DOHH2 (cell line): Measurements from ENCODE around the gene FXYD7.

ENCODE experiments used
- H3F3A ChIP-seq: fragments of 200-600 bp; sonication (generic), shearing (Covaris generic); 2 replicates; pipeline ENCODE4 v1.6.0; 2016; ENCODE audit warnings: antibody characterized with exemption, mild to moderate bottlenecking; ENCODE audit not compliant: control insufficient read depth, insufficient read depth
- H3K27ac ChIP-seq: fragments of 200-600 bp; sonication (generic); 2 replicates; pipeline ENCODE4 v1.5.1; 2014; ENCODE audit warnings: low read depth, mild to moderate bottlenecking, low read length, moderate library complexity
- H3K27me3 ChIP-seq: fragments of 200-600 bp; sonication (generic); 2 replicates; pipeline ENCODE4 v1.6.1; 2014; ENCODE audit warnings: mild to moderate bottlenecking, low read length, mixed read lengths; ENCODE audit not compliant: control insufficient read depth
- H3K36me3 ChIP-seq: fragments of 200-600 bp; sonication (generic); 2 replicates; pipeline ENCODE4 v1.6.1; 2014; ENCODE audit warnings: mild to moderate bottlenecking, low read length, moderate library complexity, mixed read lengths; ENCODE audit not compliant: control insufficient read depth
- H3K4me1 ChIP-seq: fragments of 200-600 bp; sonication (generic); 2 replicates; pipeline ENCODE4 v1.6.1; 2014; ENCODE audit warnings: mild to moderate bottlenecking, low read length, mixed read lengths; ENCODE audit not compliant: control insufficient read depth
- H3K4me2 ChIP-seq: fragments of 200-600 bp; sonication (generic); 2 replicates; pipeline ENCODE4 v1.6.0; 2014; ENCODE audit warnings: mild to moderate bottlenecking, low read length, moderate library complexity
- H3K4me3 ChIP-seq: fragments of 200-600 bp; sonication (generic); 2 replicates; pipeline ENCODE4 v1.5.1; 2014; ENCODE audit warnings: mild to moderate bottlenecking, low read length, mixed read lengths
- H3K79me2 ChIP-seq: fragments of 200-600 bp; sonication (generic); 2 replicates; pipeline ENCODE4 v1.6.1; 2014; ENCODE audit warnings: mild to moderate bottlenecking, low read length, mixed read lengths; ENCODE audit not compliant: control insufficient read depth
- H3K9me2 ChIP-seq: fragments of 200-600 bp; sonication (generic); replicated peaks from 2 replicates; pipeline ENCODE4 v1.6.1; 2014; ENCODE audit warnings: mild to moderate bottlenecking, low read length, mixed read lengths; ENCODE audit not compliant: control insufficient read depth
- H3K9me3 ChIP-seq: fragments of 200-600 bp; sonication (generic); 2 replicates; pipeline ENCODE4 v1.6.1; 2014; ENCODE audit warnings: antibody characterized with exemption, low read length, mixed read lengths; ENCODE audit not compliant: control insufficient read depth, insufficient read depth
- H4K20me1 ChIP-seq: fragments of 200-600 bp; sonication (generic); 2 replicates; pipeline ENCODE4 v1.6.0; 2014; ENCODE audit warnings: low read depth, mild to moderate bottlenecking, antibody characterized with exemption, low read length, moderate library complexity; ENCODE audit not compliant: control insufficient read depth, insufficient read depth
- CTCF ChIP-seq: fragments of 200-600 bp; sonication (generic); IDR thresholded peaks from one replicate; pipeline ENCODE4 v1.5.1; 2014; ENCODE audit warnings: antibody characterized with exemption, mild to moderate bottlenecking, low read depth, low read length; ENCODE audit not compliant: poor library complexity, severe bottlenecking
- EZH2phosphoT487 ChIP-seq: fragments of 200-600 bp; sonication (generic); IDR thresholded peaks from 2 replicates; pipeline ENCODE4 v1.6.1; 2017; ENCODE audit warnings: borderline replicate concordance, mild to moderate bottlenecking, antibody characterized with exemption, low read length, moderate library complexity, mixed read lengths

Gene FXYD7

GRCh38 chr19:35094656-35095055, 48.4 kb upstream of the FXYD7 start:
- Histone ChIP-seq H3K27me3 (no peaks in the 10 kb centered on the region), H3K9me3 (no peaks in the 10 kb centered on the region), H3K27ac (no peak overlapping the region), H3K4me2 (no peak overlapping the region), H3F3A (no peaks in the 10 kb centered on the region), H4K20me1 (no peaks in the 10 kb centered on the region), H3K4me1 (peaks cover 14% of the 10 kb centered on the region), H3K36me3 (no peaks in the 10 kb centered on the region), H3K9me2 (no peaks in the 10 kb centered on the region), H3K4me3 (no peak overlapping the region), H3K79me2 (no peaks in the 10 kb centered on the region)
- no peak for TF ChIP-seq CTCF
- TF ChIP-seq EZH2phosphoT487, result no peak

- Histone ChIP-seq H3K27me3 (no peaks in the 10 kb centered on the region), H3K9me2 (no peaks in the 10 kb centered on the region), H3K4me1 (peaks cover 5% of the 10 kb centered on the region), H3K79me2 (no peaks in the 10 kb centered on the region), H3K4me2 (no peak overlapping the region), H3K27ac (no peak overlapping the region), H3K4me3 (no peak overlapping the region), H3K36me3 (no peaks in the 10 kb centered on the region), H3F3A (no peaks in the 10 kb centered on the region), H3K9me3 (no peaks in the 10 kb centered on the region), H4K20me1 (no peaks in the 10 kb centered on the region)
- TF ChIP-seq EZH2phosphoT487, result no peak
- no peak for TF ChIP-seq CTCF
These were observed 47.2 kb upstream of the FXYD7 start for GRCh38 chr19:35095667-35096368.

GRCh38 chr19:35098413-35099049, 44.5 kb upstream of the FXYD7 start:
- H3K36me3 ChIP-seq, result no peaks in the 10 kb centered on the region
- no peak overlapping the region for H3K27ac ChIP-seq
- H3K9me2 ChIP-seq, result no peaks in the 10 kb centered on the region
- H3K79me2 ChIP-seq, result no peaks in the 10 kb centered on the region
- H3K27me3 ChIP-seq, result no peaks in the 10 kb centered on the region
- no peak overlapping the region for H3K4me3 ChIP-seq
- no peak for TF ChIP-seq EZH2phosphoT487
- TF ChIP-seq CTCF, result no peak
- no peaks in the 10 kb centered on the region for H3K9me3 ChIP-seq
- H3F3A ChIP-seq, result no peaks in the 10 kb centered on the region
- H3K4me2 ChIP-seq, result no peak overlapping the region
- H4K20me1 ChIP-seq, result no peaks in the 10 kb centered on the region
- H3K4me1 ChIP-seq, result no peaks in the 10 kb centered on the region
